GM18505 (cell line): ENCODE measurements around the gene PGC.

Experiments
- ATAC-seq: cut with Tn5 transposase; IDR thresholded peaks from one replicate; pipeline ENCODE4 v1.9.1; 2021; ENCODE audit not compliant: unreplicated experiment
- POLR2A ChIP-seq: IDR thresholded peaks from 4 replicates; pipeline ENCODE4 v1.6.1; 2011; ENCODE audit warnings: borderline replicate concordance; ENCODE audit not compliant: insufficient read depth, insufficient read length; ENCODE audit errors: extremely low read depth

PGC gene

GRCh38 chr6:41735427-41736185, 11.6 kb downstream of the PGC start, which contains the start of gene TFEB:
TSS of gene TFEB (minus strand) at chr6:41735608. CDS start at chr6:41691213, 44,395 bp downstream.
- peak; percentile 50 for ATAC-seq

GRCh38 chr6:41734666-41735426, 12.4 kb downstream of the PGC start:
- peak; percentile 17 for ATAC-seq
- TF ChIP-seq POLR2A, result peak; percentile 23

More at GRCh38 chr6:41735427-41736185, 11.6 kb downstream of the PGC start, which contains the start of gene TFEB:
- TF ChIP-seq POLR2A, result peak; percentile 39

- TF ChIP-seq POLR2A, result peak; percentile 72
- ATAC-seq, result peak; percentile 37
Measured at GRCh38 chr6:41733707-41734665, 13.2 kb downstream of the PGC start.

- no peak for TF ChIP-seq POLR2A
- no peak for ATAC-seq
Measured at GRCh38 chr6:41733360-41733706, 13.9 kb downstream of the PGC start.

- peak; percentile 42 for TF ChIP-seq POLR2A
- no peak for ATAC-seq
Measured at GRCh38 chr6:41732591-41733359, 14.4 kb downstream of the PGC start.

GRCh38 chr6:41732149-41732548, 15.0 kb downstream of the PGC start:
- no peak for TF ChIP-seq POLR2A
- no peak for ATAC-seq

GRCh38 chr6:41731561-41732086, 15.6 kb downstream of the PGC start:
- ATAC-seq, result no peak
- no peak for TF ChIP-seq POLR2A

- TF ChIP-seq POLR2A, result no peak
- no peak for ATAC-seq
Measured at GRCh38 chr6:41730531-41731436, 16.4 kb downstream of the PGC start.

GRCh38 chr6:41729624-41730023, 17.6 kb downstream of the PGC start:
- no peak for TF ChIP-seq POLR2A
- ATAC-seq, result no peak

GRCh38 chr6:41728954-41729353, 18.2 kb downstream of the PGC start:
- peak; percentile 33 for TF ChIP-seq POLR2A
- no peak for ATAC-seq

- ATAC-seq, result no peak
- no peak for TF ChIP-seq POLR2A
Measured at GRCh38 chr6:41728073-41728936, 18.9 kb downstream of the PGC start.

GRCh38 chr6:41727705-41728072, 19.5 kb downstream of the PGC start:
- no peak for TF ChIP-seq POLR2A
- ATAC-seq, result no peak
